DOHH2 (cell line): ENCODE results near the gene RGS8.

ENCODE experiments used
- CTCF ChIP-seq: fragments of 200-600 bp; sonication (generic); IDR thresholded peaks from one replicate; pipeline ENCODE4 v1.5.1; 2014; ENCODE audit warnings: antibody characterized with exemption, mild to moderate bottlenecking, low read depth, low read length; ENCODE audit not compliant: poor library complexity, severe bottlenecking
- EZH2phosphoT487 ChIP-seq: fragments of 200-600 bp; sonication (generic); IDR thresholded peaks from 2 replicates; pipeline ENCODE4 v1.6.1; 2017; ENCODE audit warnings: borderline replicate concordance, mild to moderate bottlenecking, antibody characterized with exemption, low read length, moderate library complexity, mixed read lengths

- TF ChIP-seq CTCF (no peak), EZH2phosphoT487 (no peak)
Measured at GRCh38 chr1:182674346-182675246, 9.8 kb downstream of the RGS8 start.
